ENCODE data around the gene FKBP2.

DNA sequence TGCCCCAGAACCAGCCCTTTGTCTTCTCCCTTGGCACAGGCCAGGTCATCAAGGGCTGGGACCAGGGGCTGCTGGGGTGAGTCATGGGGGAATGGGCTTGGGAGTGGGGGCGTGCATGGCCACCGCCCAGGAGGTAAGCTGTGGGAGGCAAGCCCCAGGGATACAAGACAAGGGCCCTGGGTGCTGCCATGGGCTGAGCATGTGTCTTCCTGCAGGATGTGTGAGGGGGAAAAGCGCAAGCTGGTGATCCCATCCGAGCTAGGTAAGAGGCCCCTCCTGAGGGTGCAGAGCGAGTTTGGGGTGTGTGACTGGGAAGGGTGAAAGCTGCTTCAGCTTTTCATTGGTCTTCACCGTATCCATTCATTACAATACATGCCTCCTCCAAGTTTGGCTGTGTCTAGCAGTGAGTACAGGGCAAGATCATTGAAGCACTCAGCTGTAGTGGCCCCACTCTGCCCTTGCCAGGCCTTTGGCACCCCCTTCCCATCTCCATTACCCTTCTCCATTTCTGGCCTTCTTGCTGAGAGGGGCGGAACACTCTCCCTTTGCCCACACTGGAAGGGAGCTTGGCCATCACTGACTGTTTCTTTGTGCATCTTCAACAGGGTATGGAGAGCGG lies 2.5 kb downstream of the FKBP2 start:
- TF ChIP-seq, protein P1, sequence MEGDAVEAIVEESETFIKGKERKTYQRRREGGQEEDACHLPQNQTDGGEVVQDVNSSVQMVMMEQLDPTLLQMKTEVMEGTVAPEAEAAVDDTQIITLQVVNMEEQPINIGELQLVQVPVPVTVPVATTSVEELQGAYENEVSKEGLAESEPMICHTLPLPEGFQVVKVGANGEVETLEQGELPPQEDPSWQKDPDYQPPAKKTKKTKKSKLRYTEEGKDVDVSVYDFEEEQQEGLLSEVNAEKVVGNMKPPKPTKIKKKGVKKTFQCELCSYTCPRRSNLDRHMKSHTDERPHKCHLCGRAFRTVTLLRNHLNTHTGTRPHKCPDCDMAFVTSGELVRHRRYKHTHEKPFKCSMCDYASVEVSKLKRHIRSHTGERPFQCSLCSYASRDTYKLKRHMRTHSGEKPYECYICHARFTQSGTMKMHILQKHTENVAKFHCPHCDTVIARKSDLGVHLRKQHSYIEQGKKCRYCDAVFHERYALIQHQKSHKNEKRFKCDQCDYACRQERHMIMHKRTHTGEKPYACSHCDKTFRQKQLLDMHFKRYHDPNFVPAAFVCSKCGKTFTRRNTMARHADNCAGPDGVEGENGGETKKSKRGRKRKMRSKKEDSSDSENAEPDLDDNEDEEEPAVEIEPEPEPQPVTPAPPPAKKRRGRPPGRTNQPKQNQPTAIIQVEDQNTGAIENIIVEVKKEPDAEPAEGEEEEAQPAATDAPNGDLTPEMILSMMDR (IDR thresholded peaks at IDR 0.05), result no peak
- no peak for TF ChIP-seq EZH2 (IDR thresholded peaks at IDR 0.05)
- no peak for TF ChIP-seq EZH2phosphoT487 (IDR thresholded peaks at IDR 0.05)
